Jurkat, Clone E6-1 (cell line): ENCODE data around the gene RELB.

ENCODE experiments used
- DNase-seq: peaks from one replicate; pipeline ENCODE4 v3.0.0-alpha.2; 2011; ENCODE audit warnings: low read depth, low spot score
- H3K4me3 ChIP-seq: 2 replicates; pipeline ENCODE4 v1.5.1; 2011; ENCODE audit warnings: mild to moderate bottlenecking, low read length, control low read depth, moderate library complexity

Gene RELB

DNA sequence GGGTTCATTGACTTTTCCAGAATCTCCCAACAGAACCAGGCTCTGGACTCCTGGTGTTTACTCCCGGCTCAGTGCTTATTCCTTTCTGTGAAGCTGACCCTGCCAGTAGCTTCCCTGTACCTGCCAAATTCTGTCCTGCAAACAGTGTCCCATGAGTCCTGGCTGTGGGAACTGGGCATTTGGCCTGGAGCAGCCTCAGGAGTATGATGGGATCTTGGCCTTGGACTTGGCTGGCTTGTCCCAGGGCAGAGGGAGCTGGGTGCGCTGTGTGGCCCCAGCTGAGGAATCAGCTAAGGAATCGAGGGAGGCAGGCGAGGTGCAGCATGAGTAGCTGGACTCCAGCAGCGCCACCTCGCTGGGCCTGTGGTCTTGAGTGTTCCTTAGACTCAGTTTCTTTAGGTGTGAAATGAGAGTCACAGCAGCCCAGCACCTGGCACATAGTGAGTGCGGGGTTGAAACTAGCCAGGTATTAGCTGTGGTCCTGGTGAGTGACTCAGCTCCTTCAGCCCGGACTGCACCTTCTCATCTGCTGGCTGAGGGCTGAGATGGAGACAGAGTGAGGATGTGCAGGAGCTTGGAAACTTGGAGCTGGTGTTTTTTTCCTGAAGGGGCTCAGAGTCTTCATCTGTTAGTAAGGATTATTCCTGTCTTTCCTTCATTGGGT is 47.9 kb downstream of the RELB start:
- DNase-seq: no peak
- no peak overlapping the region for H3K4me3 ChIP-seq

DNA sequence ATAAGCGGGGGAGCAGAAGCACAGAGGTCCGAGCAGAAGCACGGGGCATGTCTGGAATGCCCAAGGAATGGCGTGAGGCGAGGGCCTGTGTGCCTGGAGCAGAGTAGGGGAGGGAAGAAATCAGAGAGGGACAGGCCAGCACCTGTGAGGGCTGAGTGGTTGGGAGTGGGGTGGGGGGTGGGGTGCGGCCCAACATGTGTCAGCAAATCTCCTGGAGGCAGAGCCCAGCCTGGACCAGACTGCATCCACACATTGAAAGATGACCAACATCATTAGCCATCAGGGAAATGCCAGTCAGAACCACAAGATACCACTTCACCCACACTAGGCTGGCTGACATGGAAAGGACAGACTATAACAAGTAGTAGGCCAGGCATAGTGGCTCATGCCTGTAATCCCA is 48.8 kb downstream of the RELB start:
- no peak overlapping the region for H3K4me3 ChIP-seq
- no peak for DNase-seq

DNA sequence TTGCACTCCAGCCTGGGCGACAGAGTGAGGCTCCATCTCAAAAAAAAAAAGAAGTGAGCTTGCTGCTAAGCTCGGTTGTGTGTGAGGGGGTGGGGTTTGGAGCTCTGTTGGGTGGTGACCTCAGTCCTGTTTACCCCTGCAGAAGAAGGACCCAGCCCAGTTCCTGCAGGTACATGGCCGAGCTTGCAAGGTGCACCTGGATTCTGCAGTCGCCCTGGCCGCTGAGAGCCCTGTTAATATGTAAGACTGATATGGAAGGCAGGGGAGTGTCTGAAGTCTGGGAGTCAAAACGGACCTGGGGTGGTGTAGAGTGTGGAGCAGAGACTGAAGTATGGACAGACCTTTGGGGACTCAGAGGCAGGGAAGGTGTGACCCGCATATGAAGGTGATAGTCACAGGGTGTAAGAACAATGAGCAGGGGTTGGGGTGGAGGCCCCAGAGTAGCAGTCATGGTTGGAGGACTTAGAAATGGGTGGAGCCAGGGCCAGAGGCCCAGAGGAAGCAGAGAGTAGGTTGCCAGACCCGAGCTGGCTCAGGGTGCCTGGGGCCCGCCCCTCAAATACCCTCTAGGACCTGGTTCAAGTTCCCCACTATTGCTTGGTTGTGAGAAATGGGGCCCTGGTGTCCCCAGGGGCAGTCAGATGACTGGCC is 50.8 kb downstream of the RELB start:
- no peak overlapping the region for H3K4me3 ChIP-seq
- no peak for DNase-seq

DNA sequence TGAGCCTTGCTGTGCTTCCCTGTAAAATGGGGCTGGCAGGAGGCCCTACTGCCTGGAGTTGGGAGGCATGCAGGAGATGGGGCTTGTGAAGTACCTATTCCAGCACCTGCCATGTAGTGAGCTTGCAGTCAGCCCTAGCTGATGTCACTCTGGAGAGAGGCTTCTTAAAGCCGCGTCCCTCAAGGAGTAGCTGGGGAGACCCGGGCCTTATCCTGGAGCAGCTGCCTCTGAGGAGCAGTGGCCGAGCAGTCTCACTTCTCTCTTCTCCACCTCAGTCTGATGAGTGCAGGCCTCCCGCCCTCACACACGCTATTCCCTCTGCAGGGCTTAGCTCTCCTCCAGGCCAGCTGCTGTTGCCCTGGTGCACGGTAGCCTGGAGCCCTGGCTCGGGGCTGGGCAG is 55.6 kb downstream of the RELB start:
- no peak for DNase-seq
- no peak overlapping the region for H3K4me3 ChIP-seq

DNA sequence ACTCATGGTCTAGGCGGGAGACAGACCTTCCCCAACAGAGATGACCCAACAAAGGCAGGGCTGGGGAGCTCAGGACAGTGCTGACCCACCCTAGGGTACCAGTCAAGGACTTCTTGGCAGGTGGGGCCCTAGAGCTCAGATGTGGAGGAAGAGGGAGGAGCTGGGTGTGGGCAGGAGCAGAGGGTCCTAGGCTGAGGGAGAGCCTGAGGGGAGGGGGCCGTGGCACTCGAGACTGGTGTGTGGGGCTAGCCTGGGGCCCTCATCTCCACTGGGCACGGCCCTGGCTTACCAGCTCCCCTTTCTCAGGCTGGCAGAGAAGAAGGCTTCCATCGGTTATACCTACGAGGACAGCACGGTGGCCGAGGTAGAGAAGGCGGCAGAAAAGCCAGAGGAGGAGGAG is 56.2 kb downstream of the RELB start:
- no peak for DNase-seq
- H3K4me3 ChIP-seq: no peak overlapping the region

DNA sequence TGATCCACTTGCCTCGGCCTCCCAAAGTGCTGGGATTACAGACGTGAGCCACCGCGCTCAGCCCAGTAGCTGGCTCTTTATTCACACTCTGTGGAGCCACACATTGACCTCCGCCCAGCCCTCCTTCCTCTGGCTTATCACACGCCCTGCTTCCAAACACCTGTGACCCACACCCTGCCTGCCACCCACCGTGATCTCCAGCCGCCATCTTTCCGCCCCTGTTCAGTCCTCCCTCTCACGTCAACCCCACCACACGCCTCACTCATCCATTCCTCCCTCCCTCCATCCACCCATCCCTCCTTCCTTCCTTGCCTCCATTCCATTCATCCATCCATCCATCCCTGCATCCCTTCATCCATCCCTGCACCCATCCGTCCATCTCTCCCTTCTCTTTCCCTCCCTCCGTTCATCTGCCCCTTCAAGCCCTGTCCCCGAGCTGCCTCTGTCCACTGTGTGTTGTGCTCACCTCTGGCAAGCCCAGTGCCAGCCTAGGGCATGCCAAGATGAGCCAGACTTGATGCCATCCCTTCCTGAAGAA is 57.4 kb downstream of the RELB start:
- H3K4me3 ChIP-seq: no peak overlapping the region
- DNase-seq: no peak

DNA sequence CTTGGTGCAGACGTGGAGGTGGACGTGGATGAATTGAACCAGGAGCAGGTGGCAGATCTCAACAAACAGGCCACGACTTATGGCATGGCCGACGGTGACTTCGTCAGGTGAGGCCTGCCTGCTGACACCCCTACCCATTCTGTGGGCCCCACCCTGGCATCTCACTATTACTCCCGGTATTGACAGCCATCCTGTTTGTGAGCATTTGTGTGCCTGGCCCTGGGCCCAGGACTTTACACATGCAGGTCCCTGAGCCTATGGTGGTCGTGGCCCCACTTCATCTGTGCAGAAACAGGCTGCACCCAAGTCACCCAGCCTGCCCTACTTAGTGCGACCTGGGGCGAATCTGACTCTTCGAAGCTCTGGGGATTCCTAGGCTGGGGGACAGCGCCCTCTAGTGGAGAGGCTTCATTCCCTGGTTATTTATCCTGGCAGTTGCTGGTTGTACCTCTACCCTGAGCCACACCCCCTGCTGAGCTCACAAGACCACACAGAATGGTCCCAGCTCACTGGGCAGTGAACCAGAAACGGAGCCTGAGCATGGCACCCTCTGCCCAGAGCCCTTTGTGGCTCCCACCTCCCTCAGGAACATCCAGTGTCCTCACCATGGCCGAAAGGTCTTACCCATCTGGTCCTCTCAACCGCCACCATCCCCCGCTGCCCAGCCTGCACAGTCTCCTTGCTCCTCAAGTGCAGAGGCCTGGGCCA is 58.1 kb downstream of the RELB start:
- no peak overlapping the region for H3K4me3 ChIP-seq
- DNase-seq: peak; percentile 69

DNA sequence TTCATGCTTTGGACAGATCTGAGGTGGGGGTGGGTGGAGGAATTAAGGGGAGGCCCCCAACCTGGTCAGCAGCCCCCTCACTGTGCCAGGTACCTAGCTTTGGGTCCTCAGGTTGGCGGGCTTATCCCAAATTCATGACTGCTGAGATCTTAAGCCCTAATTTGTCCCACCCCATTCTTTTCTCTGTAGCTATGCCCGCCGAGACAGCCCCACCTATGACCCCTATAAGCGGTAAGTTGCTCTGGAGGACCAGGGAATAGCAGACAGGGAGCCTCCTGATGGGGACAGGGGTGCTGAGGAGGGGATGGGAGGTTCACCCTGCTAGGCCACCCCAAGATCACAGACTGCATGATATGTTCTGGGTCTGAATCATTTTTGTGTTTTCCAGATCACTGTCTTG is 60.7 kb downstream of the RELB start:
- no peak for DNase-seq
- no peak overlapping the region for H3K4me3 ChIP-seq

DNA sequence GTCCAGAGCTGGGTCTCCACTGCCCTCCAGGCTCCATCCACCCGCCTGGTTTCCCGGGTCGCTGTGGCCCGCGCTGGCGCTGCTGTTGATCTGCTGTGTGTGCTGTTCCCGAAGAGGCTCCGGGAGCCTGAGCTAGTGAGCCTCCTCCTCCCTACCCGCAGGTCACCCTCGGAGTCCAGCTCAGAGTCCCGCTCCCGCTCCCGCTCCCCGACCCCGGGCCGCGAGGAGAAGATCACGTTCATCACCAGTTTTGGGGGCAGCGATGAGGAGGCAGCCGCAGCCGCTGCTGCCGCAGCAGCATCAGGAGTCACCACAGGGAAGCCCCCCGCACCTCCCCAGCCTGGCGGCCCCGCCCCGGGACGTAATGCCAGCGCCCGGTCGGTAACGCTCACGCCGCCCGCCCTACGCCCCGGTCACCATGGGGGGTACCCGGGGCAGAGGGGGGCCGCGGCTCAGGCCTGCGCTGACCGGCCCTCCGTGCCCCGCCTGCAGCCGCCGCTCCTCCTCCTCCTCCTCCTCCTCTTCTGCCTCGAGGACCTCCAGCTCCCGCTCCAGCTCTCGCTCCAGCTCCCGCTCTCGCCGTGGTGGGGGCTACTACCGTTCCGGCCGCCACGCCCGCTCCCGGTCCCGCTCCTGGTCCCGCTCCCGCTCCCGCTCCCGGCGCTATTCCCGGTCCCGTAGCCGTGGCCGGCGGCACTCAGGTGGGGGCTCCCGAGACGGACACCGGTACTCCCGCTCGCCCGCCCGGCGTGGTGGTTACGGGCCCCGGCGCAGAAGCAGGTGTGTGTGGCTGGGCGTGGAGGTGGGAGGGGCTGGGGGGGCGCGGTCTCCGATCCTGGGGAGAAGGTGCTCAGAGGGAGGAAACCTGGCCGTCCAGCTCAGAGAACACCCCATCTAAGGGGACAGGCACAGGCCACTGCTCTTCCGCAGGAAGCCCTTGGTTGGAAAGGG is 62.9 kb downstream of the RELB start:
- no peak for DNase-seq
- no peak overlapping the region for H3K4me3 ChIP-seq

DNA sequence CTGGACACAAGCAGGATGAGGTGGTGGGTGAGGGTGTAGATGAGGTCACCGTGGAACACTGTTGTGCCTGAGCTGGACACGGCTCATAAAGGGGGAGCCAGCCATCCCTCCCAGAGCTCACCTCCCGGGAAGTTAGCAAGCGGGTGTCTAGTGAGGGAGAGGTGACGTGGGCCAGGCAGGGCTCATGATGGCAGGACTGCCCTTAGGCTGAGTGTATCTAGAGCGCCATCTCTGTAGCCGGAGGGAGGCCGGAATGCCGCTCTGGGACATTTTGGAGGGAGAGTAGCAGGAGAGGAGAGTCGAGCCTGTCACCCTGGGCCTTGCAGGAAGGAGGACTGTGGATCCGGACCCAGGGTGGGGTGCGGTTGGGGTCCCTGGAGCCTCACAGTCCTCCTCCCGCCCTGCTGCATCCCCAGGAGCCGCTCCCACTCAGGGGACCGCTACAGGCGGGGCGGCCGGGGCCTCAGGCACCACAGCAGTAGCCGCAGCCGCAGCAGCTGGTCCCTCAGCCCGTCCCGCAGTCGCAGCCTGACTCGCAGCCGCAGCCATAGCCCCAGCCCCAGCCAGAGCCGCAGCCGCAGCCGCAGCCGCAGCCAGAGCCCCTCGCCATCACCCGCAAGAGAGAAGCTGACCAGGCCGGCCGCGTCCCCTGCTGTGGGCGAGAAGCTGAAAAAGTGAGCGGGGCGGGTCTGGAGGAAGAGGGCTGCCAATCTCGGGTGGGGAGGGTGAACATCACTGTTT is 65.8 kb downstream of the RELB start:
- DNase-seq: no peak
- H3K4me3 ChIP-seq: no peak overlapping the region

DNA sequence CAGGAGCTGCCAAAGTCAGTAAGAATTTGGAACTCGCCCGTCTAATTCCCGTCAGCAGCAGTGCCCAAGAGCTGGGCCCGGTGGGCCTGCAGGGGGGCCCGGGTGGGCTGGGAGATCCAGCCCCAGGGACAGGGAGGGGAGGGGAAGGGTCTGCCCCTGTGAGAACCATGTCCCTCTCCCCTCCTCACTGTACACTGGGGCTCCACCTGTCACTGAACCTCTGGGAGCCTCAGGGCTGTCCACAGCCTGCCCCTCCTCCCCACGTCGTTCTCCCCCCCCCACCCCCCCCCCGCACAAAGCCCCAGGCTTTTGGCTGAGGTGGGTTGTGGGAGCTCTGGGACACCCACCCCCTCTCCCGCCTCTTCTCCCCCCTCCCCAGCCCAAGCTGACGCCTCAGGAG is 66.8 kb downstream of the RELB start:
- no peak overlapping the region for H3K4me3 ChIP-seq
- no peak for DNase-seq

DNA sequence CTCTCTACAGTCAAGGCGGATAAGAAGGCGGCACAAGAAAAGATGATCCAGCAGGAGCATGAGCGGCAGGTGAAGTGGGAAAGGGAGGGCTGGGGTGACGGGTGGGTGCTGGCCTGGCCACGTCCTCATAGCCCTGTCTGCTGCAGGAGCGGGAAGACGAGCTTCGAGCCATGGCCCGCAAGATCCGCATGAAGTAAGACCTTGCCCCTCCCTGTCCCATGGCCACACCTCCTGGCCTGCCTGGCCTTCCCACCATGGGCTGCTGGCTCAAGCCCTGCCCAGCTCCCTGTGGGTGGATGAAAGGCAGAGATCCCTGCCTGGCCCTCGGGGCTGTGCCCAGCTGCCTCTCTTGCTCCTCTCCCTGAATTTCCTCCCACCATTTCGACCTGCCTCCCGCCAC is 67.8 kb downstream of the RELB start:
- H3K4me3 ChIP-seq: no peak overlapping the region
- DNase-seq: no peak

DNA sequence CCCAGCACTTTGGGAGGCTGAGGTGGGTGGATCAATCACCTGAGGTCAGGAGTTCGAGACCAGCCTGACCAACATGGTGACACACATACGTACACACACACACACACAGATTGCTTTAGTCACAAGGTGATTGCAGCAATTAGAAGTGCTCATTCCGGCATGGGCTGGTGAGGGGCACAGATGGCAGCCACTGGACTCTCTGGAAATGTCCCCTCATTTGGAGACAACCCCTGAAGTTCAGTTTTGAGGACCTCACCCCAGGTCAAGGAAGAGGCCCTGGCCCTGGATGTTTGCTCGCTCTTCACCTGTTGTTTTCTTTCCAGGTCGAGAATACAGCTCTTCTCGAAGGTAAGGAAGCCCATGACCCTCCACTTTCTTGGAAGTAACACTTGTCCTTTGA is 69.0 kb downstream of the RELB start:
- no peak overlapping the region for H3K4me3 ChIP-seq
- DNase-seq: no peak

DNA sequence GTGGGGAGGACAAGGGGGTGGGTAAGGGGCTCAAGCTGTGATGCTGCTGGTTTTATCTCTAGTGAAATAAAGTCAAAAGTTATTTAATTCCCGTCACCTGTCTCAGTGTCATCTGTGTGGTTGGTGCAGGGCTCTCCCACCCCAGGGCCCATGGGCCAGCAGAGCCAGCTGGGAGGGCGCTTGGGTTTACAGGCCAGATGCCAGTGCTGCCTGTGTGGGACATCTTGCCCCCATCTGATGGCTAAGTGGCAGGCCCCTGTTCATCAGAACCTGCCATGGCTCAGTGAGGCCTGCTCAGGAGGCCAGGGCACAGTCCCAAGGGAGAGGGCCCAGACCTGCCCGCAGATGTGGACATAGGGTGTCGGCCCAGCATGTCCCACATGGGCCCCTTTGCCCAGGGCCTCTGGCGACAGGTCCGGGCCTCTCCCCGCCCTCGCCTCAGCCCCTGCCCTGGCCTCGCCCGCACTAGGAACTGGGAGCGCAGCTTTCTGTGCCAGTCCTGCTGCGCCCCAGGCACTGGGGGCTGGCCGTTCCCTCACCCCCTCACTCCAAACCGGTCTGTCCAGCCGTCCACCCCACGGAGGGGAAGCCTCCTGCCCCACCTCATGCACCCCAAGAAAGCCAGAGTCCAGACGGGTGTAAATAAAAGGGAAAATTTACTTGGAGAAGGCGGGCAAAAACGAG is 69.7 kb downstream of the RELB start:
- no peak overlapping the region for H3K4me3 ChIP-seq
- no peak for DNase-seq

DNA sequence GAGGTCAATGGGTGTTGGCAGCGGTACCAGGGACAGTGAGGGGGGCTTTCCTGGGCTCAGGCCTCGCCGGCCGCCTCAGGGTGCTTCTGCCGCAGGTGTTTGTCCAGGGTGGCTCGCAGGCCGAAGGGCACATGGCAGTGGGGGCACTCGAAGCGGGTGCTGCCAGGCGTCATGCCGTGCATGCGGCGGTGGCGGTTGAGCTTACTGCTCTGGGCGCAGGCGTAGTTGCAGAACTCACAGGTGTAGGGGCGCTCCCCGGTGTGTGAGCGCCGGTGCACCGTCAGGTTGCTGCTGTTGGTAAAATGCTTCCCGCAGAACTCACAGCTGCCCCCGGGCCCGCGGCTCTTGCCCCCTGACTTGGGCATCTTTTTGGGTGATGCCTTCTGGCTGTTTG is 70.3 kb downstream of the RELB start:
- no peak overlapping the region for H3K4me3 ChIP-seq
- DNase-seq: no peak

DNA sequence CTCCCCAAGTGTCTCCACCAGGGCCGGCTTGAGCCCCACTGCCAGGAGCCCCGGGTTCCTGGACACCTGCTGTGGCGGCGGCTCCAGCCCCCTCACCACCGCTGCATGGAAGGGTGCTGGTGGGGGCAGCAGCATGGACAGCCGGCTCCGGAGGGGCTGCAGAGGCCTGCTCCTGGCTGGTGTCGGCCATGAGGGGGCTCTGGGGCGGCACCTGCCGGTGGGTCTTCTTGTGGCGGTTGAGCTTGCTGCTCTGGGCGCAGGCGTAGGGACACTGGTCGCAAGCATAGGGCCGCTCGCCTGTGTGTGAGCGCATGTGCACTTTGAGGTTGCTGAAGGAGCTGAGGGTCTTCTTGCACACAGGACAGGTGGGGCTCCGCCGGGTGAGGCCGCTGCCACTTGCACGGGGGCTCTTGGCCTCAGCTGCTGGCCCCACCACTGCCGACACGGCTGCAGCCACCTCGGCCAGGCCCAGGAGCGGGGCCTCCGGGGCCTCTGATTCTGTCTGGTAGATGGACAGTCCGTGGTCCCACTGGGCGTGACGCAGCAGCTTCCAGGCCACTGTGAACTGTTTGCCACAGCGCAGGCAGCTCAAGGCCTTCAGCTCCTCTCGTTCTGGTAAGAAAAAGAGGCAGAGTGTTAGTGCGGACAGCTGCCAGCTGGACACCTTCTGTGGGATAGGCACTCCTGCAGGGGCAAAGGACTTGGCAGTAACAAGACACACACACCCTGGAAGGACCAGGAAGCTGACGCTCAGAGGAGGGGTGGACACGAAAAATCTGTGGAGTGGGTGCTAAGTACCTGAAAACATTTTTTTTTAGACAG is 70.9 kb downstream of the RELB start:
- H3K4me3 ChIP-seq: no peak overlapping the region
- no peak for DNase-seq

DNA sequence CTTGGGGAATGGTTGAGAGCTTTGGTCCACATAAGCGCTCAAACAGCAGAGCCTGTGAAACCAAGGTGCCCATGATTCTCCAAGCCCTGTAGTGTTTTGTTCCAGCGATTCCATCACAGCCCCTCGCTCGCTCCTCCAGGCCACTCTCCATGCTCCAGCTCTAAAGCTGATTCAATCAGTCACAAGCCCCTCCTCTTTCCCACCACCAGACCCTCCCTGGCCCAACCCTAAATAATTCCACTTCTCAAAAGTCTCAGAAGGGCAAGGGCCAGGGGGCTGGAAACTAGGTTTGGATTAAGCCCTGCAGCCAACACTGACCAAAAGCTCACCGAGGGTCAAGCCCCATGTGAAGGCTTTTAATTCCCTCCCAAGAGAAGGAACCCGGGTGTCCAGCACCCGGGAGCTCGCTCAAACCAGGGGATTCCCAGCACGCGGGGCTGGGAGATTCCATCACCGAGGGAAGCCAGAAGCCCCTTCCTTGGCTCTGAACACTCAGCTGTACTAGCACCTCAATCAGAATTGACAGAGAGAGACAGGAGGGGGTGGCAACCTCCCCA is 73.6 kb downstream of the RELB start:
- no peak overlapping the region for H3K4me3 ChIP-seq

More for the DNA sequence above, 73.6 kb downstream of the RELB start:
- DNase-seq: no peak
